Kidney epithelial cell (primary cell): ENCODE measurements around the gene MAST2. TPM values are rescaled to one million over a fixed set of nuclear protein-coding genes. Genes with fewer than 3 reads are reported as not detected.

Experiments used
- DNase-seq: peaks from one replicate; pipeline ENCODE4 v3.0.0-alpha.2; 2010; ENCODE audit warnings: low read depth
- H3K27me3 ChIP-seq: 2 replicates; pipeline ENCODE4 v1.6.0; 2011; ENCODE audit warnings: low read length; ENCODE audit not compliant: control insufficient read depth, insufficient read depth
- H3K36me3 ChIP-seq: 2 replicates; pipeline ENCODE4 v1.5.1; 2011; ENCODE audit warnings: low read length; ENCODE audit not compliant: control insufficient read depth, insufficient read depth
- H3K4me3 ChIP-seq: 2 replicates; pipeline ENCODE4 v1.5.1; 2011; ENCODE audit warnings: low read depth, mild to moderate bottlenecking, control low read depth, low read length
- CTCF ChIP-seq: IDR thresholded peaks from 2 replicates; pipeline ENCODE4 v1.5.1; 2011; ENCODE audit warnings: mild to moderate bottlenecking, moderate library complexity, low read length, control low read depth, inconsistent platforms; ENCODE audit not compliant: insufficient read depth, poor library complexity, severe bottlenecking
- total RNA-seq: library from RNA; depleted of rRNA; stranded (reverse); fragments of >200 nt; gene quantifications from 2 replicates; pipeline ENCODE4 v1.2.3, GENCODE V29; 2015

Gene MAST2
- total RNA-seq, 1 donor from 2014 or later: 26.6 TPM

DNA sequence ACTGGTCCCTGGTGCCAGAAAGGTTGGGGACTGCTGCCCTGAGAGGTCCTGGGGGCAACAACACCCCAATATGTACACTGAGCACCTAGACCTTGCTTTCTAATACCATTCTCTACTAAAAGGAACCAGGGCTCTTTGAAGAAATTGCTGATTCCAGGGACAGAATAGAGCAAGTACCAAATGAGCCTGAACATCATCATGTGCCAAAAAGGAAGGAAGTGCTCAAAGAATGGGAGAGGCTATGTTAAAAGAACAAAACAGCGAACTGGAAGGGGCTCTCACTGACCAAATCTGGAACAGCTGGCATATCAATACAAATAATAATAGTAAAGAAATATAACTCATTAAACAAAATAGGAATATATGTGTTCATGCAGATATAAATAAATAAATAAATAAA, 278.2 kb downstream of the MAST2 start:
- Histone ChIP-seq H3K27me3 (no peaks in the 10 kb centered on the region), H3K4me3 (no peak overlapping the region), H3K36me3 (no peaks in the 10 kb centered on the region)
- DNase-seq: no peak
- no peak for TF ChIP-seq CTCF

DNA sequence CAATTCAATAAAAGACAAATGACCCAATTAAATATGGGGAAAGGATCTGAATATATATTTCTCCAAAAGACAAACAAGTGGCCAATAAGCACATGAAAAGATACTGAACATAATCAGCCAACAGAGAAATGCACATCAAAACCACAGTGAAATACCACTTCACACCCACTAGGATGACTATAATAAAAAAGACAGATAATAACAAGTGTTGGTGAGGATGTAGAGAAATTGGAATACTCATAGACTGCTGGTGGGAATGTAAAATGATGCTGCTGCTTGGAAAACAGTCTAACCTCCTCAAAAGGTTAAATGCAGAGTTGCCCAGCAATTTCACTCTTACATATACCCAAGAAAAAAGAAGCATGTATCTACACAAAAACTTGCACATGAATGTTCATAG, 280.2 kb downstream of the MAST2 start:
- H3K36me3 ChIP-seq: no peaks in the 10 kb centered on the region
- no peak for DNase-seq
- no peak overlapping the region for H3K4me3 ChIP-seq
- no peak for TF ChIP-seq CTCF
- H3K27me3 ChIP-seq: no peaks in the 10 kb centered on the region

GRCh38 chr1:46084553-46085451, 281.4 kb downstream of the MAST2 start:
- no peak overlapping the region for H3K4me3 ChIP-seq

More at GRCh38 chr1:46084553-46085451, 281.4 kb downstream of the MAST2 start:
- DNase-seq: no peak
- TF ChIP-seq CTCF: no peak
- H3K27me3 ChIP-seq: no peaks in the 10 kb centered on the region
- no peaks in the 10 kb centered on the region for H3K36me3 ChIP-seq

Other genes starting within 250 kb of the MAST2 start
- 41.8 and 45.3 TPM in 2 replicates for gene NASP, start 219.6 kb upstream of the MAST2 start, total RNA-seq
- gene CCDC17, start 179.6 kb upstream of the MAST2 start, total RNA-seq: 0.33 and 1.3 TPM in 2 replicates
- gene GPBP1L1, start 117.1 kb upstream of the MAST2 start, total RNA-seq: 101 and 112 TPM in 2 replicates
- gene TMEM69, start 115.4 kb upstream of the MAST2 start, total RNA-seq: 41.2 and 48.0 TPM in 2 replicates
- 6.7 and 9.0 TPM in 2 replicates for gene IPP, start 53.0 kb upstream of the MAST2 start, total RNA-seq